NCI-H510A (cell line): ENCODE data around the gene CLCN6.
A peak's percentile ranks its signal among the peaks of the same experiment; 100 is the strongest.

Experiments used
- DNase-seq: peaks from one replicate; lab custom pipeline; 2025; lab: John Stamatoyannopoulos, UW

CLCN6 gene

DNA sequence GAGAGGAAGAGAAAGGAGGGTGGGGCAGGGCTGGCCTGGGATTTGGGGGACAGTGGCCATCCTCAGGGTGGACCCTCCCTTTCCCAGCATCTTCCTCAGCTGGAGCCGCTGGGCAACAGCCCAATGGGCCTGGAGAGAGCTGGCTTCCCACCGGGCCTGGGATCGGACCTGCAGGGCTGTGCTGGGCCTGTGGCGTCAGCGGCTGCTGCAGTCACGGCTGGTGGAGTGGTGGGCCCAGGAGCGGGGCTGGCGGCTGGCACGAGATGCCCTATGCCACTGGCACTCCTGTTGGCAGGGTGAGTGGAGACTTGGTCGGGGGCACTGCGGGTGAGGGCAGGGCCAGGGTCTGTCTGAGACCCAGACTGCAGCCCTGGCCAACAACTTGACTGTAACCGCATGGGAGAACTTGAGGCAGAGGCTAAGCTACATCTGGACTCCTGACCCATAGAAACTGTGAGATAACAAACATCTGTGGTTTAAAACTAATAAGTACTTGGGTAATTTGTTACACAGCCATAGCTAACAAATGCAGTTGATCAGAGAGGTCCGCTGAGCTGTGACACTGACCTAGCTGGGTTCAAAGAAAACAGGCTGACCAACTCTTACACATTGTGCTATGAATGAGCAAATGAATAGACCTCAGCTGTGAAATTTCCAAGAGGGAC is 26.1 kb upstream of the CLCN6 start:
- DNase-seq = no peak

DNA sequence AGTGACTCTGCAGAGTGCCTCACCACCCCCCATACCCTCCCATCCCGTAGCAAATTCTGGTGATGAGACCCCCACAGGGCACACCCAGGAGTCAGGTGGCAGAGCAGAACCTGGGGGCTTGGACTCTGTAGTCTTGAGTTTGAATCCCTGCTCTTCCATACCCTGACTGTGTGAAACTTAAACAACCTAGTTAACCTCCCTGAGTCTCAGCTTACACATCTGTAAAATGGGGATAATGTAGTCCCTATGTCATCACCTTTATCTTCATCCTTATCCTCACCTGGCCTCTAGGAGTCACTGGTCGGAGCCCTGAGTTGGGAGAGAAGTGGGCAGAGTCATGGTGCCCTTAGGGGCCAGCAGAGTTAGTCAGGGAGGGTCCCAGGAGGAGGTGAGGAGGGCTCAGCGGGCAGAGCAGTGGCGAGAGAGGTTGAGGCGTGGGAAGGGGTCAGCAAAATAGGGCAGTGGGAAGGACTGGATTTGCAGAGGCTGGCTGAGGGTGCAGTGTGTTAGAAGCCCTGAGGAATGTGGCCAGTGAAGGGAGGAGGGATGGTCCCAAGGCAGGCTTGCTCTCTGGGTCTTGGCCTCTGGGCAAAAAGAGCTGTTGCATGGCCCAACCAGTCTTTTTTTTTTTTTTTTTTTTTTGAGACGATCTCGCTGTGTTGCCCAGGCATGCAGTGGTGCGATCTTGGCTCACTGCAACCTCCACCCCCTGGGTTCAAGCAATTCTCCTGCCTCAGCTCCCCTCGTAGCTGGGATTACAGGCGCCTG is 25.4 kb upstream of the CLCN6 start:
- no peak for DNase-seq

DNA sequence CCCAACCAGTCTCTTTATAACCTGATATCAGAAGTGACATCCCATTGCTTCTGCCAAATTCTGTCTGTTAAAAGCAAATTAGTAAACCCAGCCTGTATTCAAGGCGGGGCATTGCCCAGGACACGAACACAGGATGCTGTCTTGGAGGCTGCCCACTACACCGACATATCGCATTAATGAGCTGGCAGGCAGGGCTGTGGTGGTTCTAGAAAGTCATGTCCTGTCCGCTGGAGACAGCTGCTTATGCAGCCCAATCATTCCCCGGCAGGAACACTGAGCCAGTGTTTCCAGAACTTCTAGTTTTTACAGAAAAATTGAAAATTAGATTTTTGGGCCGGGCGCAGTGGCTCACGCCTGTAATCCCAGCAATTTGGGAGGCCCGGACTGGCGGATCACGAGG is 24.7 kb upstream of the CLCN6 start:
- no peak for DNase-seq

DNA sequence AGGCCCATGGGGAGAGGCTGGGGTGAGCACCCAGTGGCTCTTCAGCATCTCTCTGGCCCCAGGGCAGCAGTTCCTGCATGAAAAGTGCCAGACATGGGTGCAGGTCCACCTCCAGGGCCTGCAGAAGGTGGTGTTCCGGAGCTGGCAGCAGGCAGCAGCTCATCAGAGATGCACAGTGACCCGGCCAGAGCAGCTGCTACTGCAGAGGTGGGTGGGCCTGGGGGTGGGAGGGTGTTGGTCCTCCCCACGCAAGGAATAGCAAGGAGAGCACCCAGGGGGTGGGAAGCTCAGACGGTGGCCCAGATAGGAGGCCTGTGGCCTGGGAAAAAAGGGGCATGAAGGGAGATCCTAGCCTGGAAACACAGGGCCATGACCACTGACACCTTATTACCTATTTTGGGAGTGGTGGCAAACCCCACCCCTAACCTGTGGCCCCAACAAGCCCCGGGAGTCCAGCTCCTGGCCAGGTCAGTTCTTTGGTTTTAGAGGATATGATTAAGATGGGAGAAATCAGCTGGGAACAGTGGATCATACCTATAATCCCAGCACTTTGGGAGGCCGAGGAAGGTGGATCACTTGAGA is 23.8 kb upstream of the CLCN6 start:
- DNase-seq = no peak

DNA sequence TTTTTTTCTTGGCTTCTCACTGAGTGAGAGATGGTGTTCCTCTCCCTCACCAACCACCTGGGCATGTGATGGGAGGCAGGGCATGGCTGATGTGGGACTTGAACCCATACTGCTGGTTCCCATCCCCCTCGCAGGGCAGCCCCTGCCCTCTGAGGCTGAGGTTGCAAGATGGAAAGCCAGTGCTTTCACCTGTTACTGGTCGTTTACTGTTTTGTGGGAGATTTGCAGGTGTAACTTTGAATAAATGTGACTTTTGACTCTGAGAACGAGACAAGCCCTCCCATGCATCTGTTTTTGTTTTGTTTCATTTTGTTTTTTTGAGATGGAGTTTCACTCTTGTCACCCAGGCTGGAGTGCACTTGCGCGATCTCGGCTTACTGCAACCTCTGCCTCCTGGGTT is 22.4 kb upstream of the CLCN6 start:
- no peak for DNase-seq

DNA sequence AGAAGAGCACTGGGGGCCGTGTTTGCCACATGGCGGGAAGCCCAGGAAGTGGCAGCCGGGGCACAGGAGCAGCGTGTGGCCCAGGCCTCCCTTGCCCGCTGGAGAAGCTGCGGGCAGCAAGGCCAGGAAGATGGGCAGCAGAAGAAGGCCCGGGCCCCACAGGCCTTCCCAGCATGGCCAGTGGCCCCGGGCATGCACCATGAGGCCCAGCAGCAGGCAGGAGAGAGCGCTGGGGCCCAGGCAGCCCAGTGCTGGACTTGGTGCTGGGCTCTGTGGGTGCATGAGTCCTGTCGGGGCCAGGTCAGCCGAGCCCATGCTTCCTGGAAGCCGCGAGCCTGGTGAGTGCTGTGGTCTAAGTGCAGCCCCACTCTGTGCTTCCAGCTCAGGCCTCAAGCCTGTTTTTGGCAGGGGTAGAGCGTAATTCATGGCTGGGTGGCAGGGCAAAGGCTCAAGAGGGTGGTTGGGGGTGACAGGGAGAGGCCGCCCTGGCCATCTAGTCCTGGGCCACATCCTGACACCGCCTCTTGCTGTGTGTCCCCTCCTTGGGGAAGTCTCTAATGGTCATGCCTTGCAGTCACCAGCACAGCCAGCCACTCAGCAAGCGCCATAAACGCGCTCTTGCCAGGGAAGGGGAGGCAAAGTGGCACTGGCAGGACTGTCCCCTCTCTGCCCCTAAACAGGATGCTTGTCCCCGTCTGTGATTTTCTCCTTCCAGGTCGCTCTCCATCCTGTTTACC is 21.6 kb upstream of the CLCN6 start:
- DNase-seq = no peak

DNA sequence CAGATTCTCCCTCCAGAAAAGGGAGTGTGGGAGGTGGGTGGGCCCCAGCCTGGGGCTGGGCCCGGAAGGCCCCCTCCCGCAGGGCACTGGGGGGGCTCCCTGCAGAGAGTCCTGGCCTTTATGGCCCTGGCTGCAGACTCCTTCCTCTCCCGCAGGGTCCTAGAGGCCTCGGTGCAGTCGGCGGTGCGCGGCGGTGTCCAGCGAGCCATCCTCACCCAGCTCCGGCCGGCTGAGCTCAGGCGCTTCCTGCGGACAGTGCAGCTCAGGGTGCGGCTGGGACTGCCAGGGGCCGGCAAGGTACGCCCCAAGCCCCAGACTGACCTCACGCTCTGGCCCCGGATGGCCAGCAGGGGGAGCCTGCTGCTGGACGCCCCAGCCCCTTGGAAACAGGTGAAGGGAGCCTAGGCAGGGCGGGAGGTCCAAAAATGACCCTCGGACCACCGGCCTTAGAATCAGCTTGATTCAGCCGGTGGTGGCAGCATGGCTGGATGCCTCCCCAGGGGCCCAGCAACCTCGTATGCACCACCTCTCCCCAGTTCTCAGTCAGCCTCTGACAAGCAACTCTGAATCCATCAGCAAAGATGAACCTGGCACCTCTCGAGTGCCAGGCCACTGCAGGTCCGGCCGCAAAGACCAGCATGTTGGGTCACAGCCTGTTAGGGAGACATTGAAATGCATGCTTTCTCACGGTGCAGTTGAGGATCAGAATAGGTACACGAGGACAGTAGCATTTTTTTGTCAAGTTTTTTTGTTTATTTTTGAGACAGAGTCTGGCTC is 20.8 kb upstream of the CLCN6 start:
- DNase-seq = peak; percentile 31

DNA sequence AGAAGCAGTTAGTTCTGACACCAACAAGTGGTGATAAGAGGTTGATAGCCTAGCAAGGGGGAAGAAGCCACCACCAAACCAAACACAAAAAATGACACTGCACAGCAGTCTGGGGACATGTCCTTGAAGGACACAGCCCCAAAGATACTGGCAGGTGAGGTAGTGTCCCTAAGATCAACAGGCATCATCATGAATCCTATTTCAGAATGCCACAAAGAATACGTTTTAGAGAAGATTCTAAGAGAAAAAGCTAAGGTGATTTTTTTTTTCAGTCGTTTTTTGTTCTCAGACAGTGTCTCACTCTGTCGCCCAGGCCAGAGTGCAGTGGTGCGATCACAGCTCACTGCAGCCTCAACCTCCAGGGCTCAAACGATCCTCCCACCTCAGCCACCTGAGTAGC is 19.8 kb upstream of the CLCN6 start:
- DNase-seq = no peak

DNA sequence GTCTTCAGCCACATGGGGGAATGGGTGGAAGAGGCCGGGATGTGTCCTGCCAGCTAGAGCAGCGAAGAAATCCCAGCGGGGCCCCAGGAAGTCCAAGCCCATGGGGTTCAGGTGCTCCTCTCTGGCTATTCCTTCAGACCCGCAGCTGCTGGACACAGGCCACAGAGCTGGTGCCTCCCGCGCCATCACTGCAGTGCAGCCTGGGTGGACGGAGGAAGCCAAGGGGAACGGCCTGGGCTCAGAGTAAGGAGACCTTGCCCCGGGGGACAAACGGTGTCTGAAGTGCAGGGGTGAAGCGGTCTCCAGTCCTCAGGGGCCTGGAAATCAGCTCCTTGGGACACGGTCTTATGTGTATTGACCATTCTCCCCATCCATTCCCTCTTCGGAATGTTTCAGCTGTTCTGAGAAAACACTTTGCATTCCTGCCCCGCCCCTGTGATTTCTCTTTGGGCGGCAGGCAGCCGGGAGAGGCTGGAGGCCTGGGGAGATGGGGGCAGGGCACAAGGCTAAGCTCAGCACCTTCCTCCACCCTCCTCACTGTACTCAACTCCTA is 18.7 kb upstream of the CLCN6 start:
- no peak for DNase-seq

DNA sequence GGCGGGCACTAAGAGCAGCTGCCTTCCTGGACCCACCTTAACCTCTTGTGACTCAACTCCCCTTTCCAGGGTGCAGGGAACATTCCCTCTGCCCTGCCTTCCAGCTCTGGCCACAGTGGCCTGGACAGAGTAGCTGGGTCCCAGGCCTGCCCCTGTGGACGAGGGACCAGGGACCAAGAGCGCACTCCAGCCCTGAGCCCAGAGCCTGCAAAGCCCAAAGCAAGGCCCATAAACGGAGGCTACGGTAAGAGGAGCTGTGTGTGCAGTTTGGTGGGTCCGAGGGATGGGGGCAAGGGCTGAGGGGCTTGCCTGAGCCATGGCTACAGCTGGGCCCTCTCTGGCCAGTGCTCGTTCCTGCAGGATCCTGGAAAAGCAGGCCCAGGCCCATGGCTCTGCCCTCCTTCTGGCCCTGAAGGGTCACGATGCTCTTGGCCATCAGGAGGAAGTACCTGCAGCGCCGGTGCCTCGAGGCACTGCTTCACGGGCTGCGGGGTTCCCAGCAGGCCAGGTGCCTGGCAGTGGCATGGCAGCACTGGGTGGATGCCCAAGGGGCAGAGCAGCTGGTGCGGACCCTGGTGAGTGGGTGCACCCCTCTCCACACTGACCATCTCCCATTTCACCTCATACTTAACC is 18.1 kb upstream of the CLCN6 start:
- no peak for DNase-seq

DNA sequence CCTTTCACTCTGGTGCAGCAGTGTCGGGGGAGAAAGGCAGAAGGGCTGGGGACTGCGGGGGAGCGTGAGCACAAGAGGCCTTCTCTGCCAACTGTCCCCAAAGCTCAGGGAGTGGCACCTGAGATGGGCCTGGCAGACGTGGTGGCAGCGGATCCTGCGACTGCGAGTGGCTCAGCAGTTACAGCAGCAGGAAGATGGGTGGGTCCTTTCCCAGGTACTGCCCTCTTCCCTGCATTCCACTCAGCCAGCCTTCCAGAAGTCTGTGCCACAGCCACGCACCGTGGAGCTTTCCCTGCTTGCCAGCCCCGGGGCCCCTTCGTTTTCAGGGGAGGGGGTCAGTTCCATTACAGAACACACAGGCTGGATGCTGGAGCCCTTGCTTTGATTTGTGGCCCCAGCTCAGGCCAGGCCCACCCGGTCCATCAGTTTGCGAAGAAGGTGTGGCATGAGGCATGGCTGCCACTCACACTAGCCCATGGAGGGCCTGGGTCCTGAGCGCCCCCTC is 17.4 kb upstream of the CLCN6 start:
- DNase-seq = no peak

DNA sequence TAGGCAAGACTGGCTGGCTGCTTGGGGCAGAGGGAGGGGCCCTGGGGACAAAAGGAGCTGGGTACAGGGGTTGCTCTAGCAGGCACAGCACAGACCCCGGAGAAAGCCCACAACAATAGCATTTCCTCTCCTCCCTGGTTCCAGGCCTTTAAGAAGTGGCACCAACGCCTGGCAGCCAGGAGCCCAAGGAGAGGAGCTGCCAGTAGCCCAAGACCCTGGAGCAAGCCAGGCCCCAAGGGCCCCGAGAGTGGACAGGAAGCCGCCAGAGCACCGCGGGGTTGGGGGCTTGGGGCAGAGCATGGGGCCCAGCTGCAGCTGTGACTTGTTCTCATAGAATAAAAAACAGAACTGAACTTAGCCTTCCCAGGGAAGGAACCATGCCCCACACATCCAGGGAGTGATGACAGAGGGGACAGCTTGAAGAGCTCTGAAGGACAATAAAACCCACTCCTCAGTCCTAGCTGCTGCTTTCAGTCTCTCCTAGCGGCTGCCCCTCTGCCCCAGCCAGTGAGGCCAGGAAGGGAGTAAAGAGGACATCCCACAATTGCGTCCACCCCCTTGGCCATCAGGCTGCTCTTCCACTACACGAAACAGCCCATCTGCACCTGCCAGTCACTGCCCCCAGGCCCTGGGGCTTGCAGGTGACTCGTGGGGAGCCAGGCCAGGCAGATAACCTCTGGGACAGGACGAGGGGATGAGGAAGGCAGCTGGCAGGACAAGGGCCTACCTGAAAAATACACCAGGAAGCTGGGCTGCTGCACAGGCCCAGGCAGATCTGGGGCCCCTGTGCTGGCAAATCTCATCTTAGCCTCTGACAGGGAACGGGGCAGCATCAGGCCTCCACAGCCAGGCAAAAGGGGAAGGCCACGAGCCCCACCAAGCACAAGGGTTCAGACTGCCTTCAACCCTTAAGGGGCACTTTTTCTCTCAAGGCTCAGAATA is 16.6 kb upstream of the CLCN6 start:
- DNase-seq = no peak

DNA sequence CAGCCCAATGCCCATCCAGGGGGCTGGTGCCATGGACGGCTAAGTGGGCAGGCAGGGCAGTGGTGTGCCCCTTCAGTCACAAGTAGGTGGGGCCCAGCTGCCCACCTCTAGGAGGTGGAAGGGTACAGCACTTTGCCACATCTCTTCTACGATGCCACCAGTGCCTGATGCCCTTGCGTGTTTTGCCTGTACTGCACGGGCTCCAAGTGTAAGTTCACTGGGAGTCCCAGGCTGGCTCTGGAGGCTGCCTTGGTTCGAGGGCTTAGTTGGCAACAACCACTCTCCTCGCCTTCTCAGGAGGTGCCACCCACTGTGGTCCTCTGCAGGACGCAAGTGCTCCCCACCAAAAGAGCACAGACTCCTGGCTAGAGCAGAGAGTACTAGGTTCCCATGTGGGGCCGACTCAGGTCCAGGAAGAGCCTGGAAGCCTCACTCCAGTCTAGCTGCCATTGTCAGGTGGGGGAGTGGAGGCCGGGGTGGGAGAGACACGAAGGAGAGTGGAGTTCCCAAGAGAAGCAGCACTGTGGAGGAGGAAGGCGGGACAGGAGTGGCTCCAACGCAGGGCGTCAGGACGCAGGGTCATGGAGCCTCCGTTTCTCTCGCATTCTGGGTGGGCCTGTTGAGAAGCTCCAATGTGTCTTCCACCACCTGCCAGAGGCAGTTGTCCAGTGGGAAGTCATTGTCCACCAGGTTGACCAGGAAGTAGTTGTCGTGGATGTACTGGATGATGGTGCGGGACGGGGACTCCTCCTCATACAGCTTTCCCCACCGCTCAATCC is 15.7 kb upstream of the CLCN6 start:
- DNase-seq = no peak

DNA sequence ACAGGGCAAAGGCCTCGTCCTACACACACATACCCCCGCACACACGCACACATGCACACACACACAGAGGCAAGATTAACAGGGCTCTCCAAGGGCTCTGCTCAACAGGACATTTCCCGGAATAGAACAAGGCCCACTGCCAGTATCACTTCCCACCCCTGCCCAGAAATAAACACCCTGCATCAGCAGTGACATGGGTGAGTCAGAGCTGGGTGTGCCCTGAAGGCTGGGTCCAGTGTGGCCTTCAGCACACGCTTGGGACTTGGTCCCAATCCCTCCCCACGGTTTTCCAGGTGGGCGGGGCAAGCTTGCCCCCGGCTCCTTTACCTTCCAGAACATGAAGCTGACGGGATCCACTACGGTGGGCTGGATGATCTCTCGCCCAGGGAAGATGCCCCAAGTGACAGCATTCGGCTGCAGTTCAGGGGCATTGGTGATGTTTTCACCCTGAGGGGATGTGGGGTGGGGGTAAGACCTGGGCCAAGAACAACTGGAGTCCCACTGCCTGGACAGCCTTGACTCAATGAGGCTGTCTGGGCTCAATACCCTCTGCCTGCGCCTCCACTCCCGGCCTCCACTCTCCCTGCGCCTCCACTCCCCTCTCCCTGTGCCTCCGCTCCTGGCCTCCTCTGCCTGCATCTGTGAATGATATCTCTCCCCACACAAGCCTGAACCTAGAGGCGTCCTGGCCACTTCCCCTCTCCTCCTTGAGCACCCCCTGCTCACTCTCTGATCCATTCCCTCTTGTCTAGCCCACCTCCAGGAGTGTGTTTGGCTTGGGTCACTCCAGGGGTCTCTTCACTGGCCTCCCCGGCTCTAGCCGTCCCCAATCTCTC is 14.9 kb upstream of the CLCN6 start:
- no peak for DNase-seq

DNA sequence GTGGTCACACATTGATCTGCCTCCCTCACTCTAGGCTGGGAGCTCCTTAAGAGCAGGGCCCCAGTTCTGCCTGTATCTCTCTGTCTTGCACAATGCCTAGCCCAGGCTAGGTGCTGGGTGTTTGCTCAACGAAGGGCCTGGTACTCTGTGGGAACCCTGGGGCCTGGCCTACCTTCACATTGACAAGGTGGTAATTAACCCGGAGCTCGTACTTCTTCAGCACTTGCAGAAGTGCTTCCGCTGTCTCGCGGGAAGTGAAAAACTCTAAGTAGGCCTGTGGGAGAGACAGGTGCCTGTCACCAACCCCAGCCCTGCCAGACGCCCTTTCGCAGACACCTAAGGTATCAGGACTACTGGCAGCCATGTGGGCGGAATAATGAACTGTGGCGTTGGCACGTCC is 13.9 kb upstream of the CLCN6 start:
- no peak for DNase-seq

DNA sequence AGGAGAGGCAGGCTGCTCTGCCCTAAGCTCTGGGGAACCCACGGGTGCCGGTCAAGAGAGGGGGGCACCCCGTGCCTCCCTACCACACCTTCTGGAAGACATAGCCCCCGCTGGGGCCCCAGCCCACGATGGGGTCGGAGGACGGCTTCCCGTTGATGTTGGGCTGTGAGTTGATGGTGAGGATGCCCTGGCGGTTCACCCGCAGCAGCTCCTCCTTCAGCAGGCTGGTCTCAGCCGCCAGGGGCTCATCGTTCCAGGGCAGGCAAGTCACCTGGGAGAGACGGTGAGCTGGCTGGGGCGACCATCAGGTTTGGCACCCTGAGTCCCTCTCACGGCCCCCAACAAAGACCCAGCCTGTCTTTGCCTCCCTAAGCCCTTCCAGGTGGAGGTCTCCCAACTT is 12.2 kb upstream of the CLCN6 start:
- no peak for DNase-seq

DNA sequence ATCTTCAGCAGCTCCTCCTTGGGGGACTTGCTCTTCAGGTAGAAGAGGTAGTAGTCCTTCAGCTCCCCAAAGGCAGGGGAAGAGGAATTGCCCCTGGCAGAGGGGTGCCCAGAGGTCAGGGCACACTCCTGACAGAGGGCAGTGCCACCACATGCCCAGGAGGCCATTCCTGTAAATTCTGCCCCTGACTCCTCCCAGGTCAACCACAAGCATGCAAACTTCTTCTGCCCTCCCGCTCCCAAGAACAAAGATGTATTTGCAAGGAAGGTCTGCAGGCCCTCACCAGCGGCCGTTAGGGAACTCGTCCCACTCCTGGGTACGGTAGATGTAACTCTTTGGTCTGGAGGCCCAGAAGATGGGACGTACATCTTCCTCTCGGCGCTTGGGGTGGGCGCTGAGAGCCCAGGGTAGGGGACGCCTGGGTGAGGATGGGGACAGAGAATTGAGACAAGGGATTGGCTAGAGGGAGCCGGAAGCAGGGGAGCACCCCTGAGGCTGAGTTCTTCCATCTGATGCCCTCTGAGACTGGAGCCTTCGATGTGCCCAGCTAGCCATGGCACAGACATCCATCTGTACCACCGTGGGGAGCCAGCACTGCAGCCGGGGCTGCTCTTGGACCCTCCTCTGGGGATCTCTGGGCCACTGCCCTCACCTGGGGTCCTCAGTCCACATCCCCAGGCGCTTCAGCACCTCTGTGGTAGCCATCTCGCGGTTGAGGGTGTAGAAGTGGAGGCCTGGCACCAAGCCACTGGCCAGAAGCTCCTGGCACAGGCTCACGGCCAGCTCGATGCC is 11.3 kb upstream of the CLCN6 start:
- DNase-seq = no peak
